Inflammatory macrophage treated with lipopolysaccharide for 1 hour (primary cell): ENCODE measurements around the gene MUC4.
"Not testable (repeated sequence)": the region's sequence is repeated elsewhere in the genome, so short reads cannot be mapped to it uniquely, and the experiment has no call there.

ENCODE experiments used
- DNase-seq, 2 donors: peaks; one replicate each; pipeline ENCODE4 v3.0.0-alpha.2; 2020 to 2022

Gene MUC4

GRCh38 chr3:195836476-195837135 lies 24.9 kb upstream of the MUC4 start:
- DNase-seq, result no peak

GRCh38 chr3:195835791-195836190 lies 24.1 kb upstream of the MUC4 start:
- DNase-seq, result no peak

- DNase-seq, result no peak
Observed at GRCh38 chr3:195834675-195835583, 23.2 kb upstream of the MUC4 start.

GRCh38 chr3:195829897-195830254 lies 18.1 kb upstream of the MUC4 start:
- no peak for DNase-seq

- no peak for DNase-seq
Observed at GRCh38 chr3:195828762-195829161, 17.0 kb upstream of the MUC4 start.

- DNase-seq, result no peak
Observed at GRCh38 chr3:195825857-195826804, 14.4 kb upstream of the MUC4 start.

GRCh38 chr3:195825191-195825588 lies 13.5 kb upstream of the MUC4 start:
- no peak for DNase-seq

- not testable (repeated sequence) for DNase-seq
Observed at GRCh38 chr3:195824425-195825190, 12.9 kb upstream of the MUC4 start.

- no peak for DNase-seq
Observed at GRCh38 chr3:195823999-195824398, 12.3 kb upstream of the MUC4 start.

GRCh38 chr3:195823280-195823679 lies 11.6 kb upstream of the MUC4 start:
- no peak for DNase-seq

GRCh38 chr3:195822131-195822696 lies 10.5 kb upstream of the MUC4 start:
- DNase-seq, result no peak

GRCh38 chr3:195821403-195822130 lies 9.8 kb upstream of the MUC4 start:
- no peak for DNase-seq

- DNase-seq, result no peak
Observed at GRCh38 chr3:195820901-195821300, 9.2 kb upstream of the MUC4 start.

- no peak for DNase-seq
Observed at GRCh38 chr3:195820186-195820585, 8.5 kb upstream of the MUC4 start.

GRCh38 chr3:195818301-195818700 lies 6.6 kb upstream of the MUC4 start:
- no peak for DNase-seq

- no peak for DNase-seq
Observed at GRCh38 chr3:195817578-195818135, 5.9 kb upstream of the MUC4 start.

GRCh38 chr3:195816276-195816913 lies 4.7 kb upstream of the MUC4 start:
- DNase-seq, result not testable (repeated sequence)

- DNase-seq, result no peak
Observed at GRCh38 chr3:195815169-195815771, 3.5 kb upstream of the MUC4 start.

- no peak for DNase-seq
Observed at GRCh38 chr3:195813916-195814640, 2.3 kb upstream of the MUC4 start.
